CMK (cell line): ENCODE results near the gene SDHA.
"Not testable (repeated sequence)": the region's sequence is repeated elsewhere in the genome, so short reads cannot be mapped to it uniquely, and the experiment has no call there.

Experiments used
- DNase-seq: peaks from one replicate; pipeline ENCODE4 v3.0.0-alpha.2; 2010; ENCODE audit warnings: low read depth

The SDHA gene

GRCh38 chr5:198516-199196, 19.5 kb upstream of the SDHA start:
- no peak for DNase-seq

GRCh38 chr5:199197-199949, 18.7 kb upstream of the SDHA start:
- DNase-seq: no peak

GRCh38 chr5:199950-200645, 18.0 kb upstream of the SDHA start:
- no peak for DNase-seq

- no peak for DNase-seq
Measured at GRCh38 chr5:200985-201384, 17.1 kb upstream of the SDHA start.

GRCh38 chr5:201672-202071, 16.4 kb upstream of the SDHA start:
- no peak for DNase-seq

GRCh38 chr5:203246-203930, 14.7 kb upstream of the SDHA start:
- DNase-seq: no peak

GRCh38 chr5:204001-204400, 14.1 kb upstream of the SDHA start:
- DNase-seq: no peak

- no peak for DNase-seq
Measured at GRCh38 chr5:204462-204861, 13.7 kb upstream of the SDHA start.

- no peak for DNase-seq
Measured at GRCh38 chr5:204966-205670, 13.0 kb upstream of the SDHA start.

GRCh38 chr5:206406-206805, 11.7 kb upstream of the SDHA start:
- DNase-seq: no peak

- DNase-seq: no peak
Measured at GRCh38 chr5:206927-207536, 11.1 kb upstream of the SDHA start.

GRCh38 chr5:207599-207998, 10.5 kb upstream of the SDHA start:
- DNase-seq: no peak

GRCh38 chr5:208449-209114, 9.5 kb upstream of the SDHA start:
- no peak for DNase-seq

GRCh38 chr5:213803-214395, 4.2 kb upstream of the SDHA start:
- no peak for DNase-seq

- DNase-seq: not testable (repeated sequence)
Measured at GRCh38 chr5:215256-215655, 2.9 kb upstream of the SDHA start.

- not testable (repeated sequence) for DNase-seq
Measured at GRCh38 chr5:216076-216475, 2.0 kb upstream of the SDHA start.

- DNase-seq: peak; percentile 33
Measured at GRCh38 chr5:218457-219291, 554 bp downstream of the SDHA start.

- DNase-seq: peak; percentile 14
Measured at GRCh38 chr5:219460-219863, 1.3 kb downstream of the SDHA start.

GRCh38 chr5:219991-220390, 1.9 kb downstream of the SDHA start:
- DNase-seq: no peak
